Stimulated activated naive CD8-positive, alpha-beta T cell treated with anti-CD3 and anti-CD28 coated beads, Interleukin-15, Interleukin-2, amounts not matched to agents 100 ng/mL and 50 ng/mL, for 24 hours (primary cell): Measurements from ENCODE around the gene FBP2.
"Not testable (repeated sequence)": the region's sequence is repeated elsewhere in the genome, so short reads cannot be mapped to it uniquely, and the experiment has no call there.

Experiments
- H3K27ac Mint-ChIP-seq: one replicate; pipeline ENCODE4 v1.8.0; 2021; ENCODE audit warnings: mild to moderate bottlenecking, mixed read lengths
- H3K27me3 Mint-ChIP-seq: one replicate; pipeline ENCODE4 v1.8.0; 2021; ENCODE audit warnings: mixed read lengths
- H3K36me3 Mint-ChIP-seq: one replicate; pipeline ENCODE4 v1.8.0; 2021; ENCODE audit warnings: low read depth, mixed read lengths
- H3K4me1 Mint-ChIP-seq: one replicate; pipeline ENCODE4 v1.8.0; 2021; ENCODE audit warnings: low read depth, mixed read lengths
- H3K4me3 Mint-ChIP-seq: one replicate; pipeline ENCODE4 v1.8.0; 2021; ENCODE audit warnings: mild to moderate bottlenecking, mixed read lengths
- H3K9me3 Mint-ChIP-seq: one replicate; pipeline ENCODE4 v1.8.0; 2021; ENCODE audit warnings: mixed read lengths

The FBP2 gene

GRCh38 chr9:94560237-94560636, 33.4 kb downstream of the FBP2 start:
- Mint-ChIP-seq H3K9me3 (no peaks in the 10 kb centered on the region), H3K36me3 (no peaks in the 10 kb centered on the region)

GRCh38 chr9:94557376-94557775, 36.2 kb downstream of the FBP2 start:
- H3K4me1 Mint-ChIP-seq = peaks cover 3% of the 10 kb centered on the region
- no peak overlapping the region for H3K27ac Mint-ChIP-seq
- no peaks in the 10 kb centered on the region for H3K9me3 Mint-ChIP-seq
- H3K4me3 Mint-ChIP-seq = no peak overlapping the region
- no peaks in the 10 kb centered on the region for H3K36me3 Mint-ChIP-seq
- peaks cover 13% of the 10 kb centered on the region for H3K27me3 Mint-ChIP-seq

More at GRCh38 chr9:94560237-94560636, 33.4 kb downstream of the FBP2 start:
- peaks cover 24% of the 10 kb centered on the region for H3K27me3 Mint-ChIP-seq
- H3K4me1 Mint-ChIP-seq = peaks cover 3% of the 10 kb centered on the region
- no peak overlapping the region for H3K27ac Mint-ChIP-seq
- H3K4me3 Mint-ChIP-seq = no peak overlapping the region

- Mint-ChIP-seq H3K27ac (no peak within 1 kb of the TSS), H3K4me1 (no peaks in the 10 kb centered on the region), H3K36me3 (no peaks in the 10 kb centered on the region), H3K27me3 (peaks cover 29% of the 10 kb centered on the region), H3K9me3 (no peaks in the 10 kb centered on the region), H3K4me3 (no peak within 1 kb of the TSS)
Measured at GRCh38 chr9:94554439-94555331, 38.9 kb downstream of the FBP2 start, which contains the start of gene PCAT7. Gene PCAT7, plus strand, starts transcription at chr9:94555083.

GRCh38 chr9:94554078-94554438, 39.6 kb downstream of the FBP2 start:
- Mint-ChIP-seq H3K9me3 (no peaks in the 10 kb centered on the region), H3K27ac (no peak overlapping the region), H3K27me3 (peaks cover 33% of the 10 kb centered on the region), H3K4me1 (no peaks in the 10 kb centered on the region), H3K36me3 (no peaks in the 10 kb centered on the region), H3K4me3 (no peak overlapping the region)

GRCh38 chr9:94553029-94553938, 40.3 kb downstream of the FBP2 start:
- no peaks in the 10 kb centered on the region for H3K4me1 Mint-ChIP-seq
- H3K36me3 Mint-ChIP-seq = no peaks in the 10 kb centered on the region
- no peak overlapping the region for H3K4me3 Mint-ChIP-seq
- peaks cover 38% of the 10 kb centered on the region for H3K27me3 Mint-ChIP-seq
- no peak overlapping the region for H3K27ac Mint-ChIP-seq
- no peaks in the 10 kb centered on the region for H3K9me3 Mint-ChIP-seq

- H3K36me3 Mint-ChIP-seq = no peaks in the 10 kb centered on the region
- H3K4me3 Mint-ChIP-seq = no peak overlapping the region
- no peak overlapping the region for H3K27ac Mint-ChIP-seq
- H3K4me1 Mint-ChIP-seq = no peaks in the 10 kb centered on the region
- peaks cover 34% of the 10 kb centered on the region for H3K27me3 Mint-ChIP-seq
- no peaks in the 10 kb centered on the region for H3K9me3 Mint-ChIP-seq
Measured at GRCh38 chr9:94545940-94546339, 47.7 kb downstream of the FBP2 start.

- not testable (repeated sequence) for H3K4me1 Mint-ChIP-seq, H3K4me3 Mint-ChIP-seq, H3K27ac Mint-ChIP-seq, H3K36me3 Mint-ChIP-seq, H3K9me3 Mint-ChIP-seq
- peaks cover 26% of the 10 kb centered on the region for H3K27me3 Mint-ChIP-seq
Measured at GRCh38 chr9:94544335-94544734, 49.3 kb downstream of the FBP2 start.

- no peak overlapping the region for H3K27ac Mint-ChIP-seq
- H3K27me3 Mint-ChIP-seq = peaks cover 20% of the 10 kb centered on the region
- H3K4me3 Mint-ChIP-seq = no peak overlapping the region
- no peaks in the 10 kb centered on the region for H3K9me3 Mint-ChIP-seq
- H3K4me1 Mint-ChIP-seq = no peaks in the 10 kb centered on the region
- H3K36me3 Mint-ChIP-seq = no peaks in the 10 kb centered on the region
Measured at GRCh38 chr9:94538908-94539307, 54.7 kb downstream of the FBP2 start.

- Mint-ChIP-seq H3K27ac (no peak overlapping the region), H3K36me3 (no peaks in the 10 kb centered on the region), H3K4me3 (no peak overlapping the region), H3K4me1 (no peaks in the 10 kb centered on the region), H3K9me3 (no peaks in the 10 kb centered on the region), H3K27me3 (peaks cover 21% of the 10 kb centered on the region)
Measured at GRCh38 chr9:94534901-94535300, 58.7 kb downstream of the FBP2 start.

GRCh38 chr9:94533601-94534000, 60.0 kb downstream of the FBP2 start:
- no peaks in the 10 kb centered on the region for H3K36me3 Mint-ChIP-seq
- no peaks in the 10 kb centered on the region for H3K4me1 Mint-ChIP-seq
- no peak overlapping the region for H3K27ac Mint-ChIP-seq
- H3K27me3 Mint-ChIP-seq = peaks cover 21% of the 10 kb centered on the region
- H3K4me3 Mint-ChIP-seq = no peak overlapping the region
- no peaks in the 10 kb centered on the region for H3K9me3 Mint-ChIP-seq

- Mint-ChIP-seq H3K4me3 (no peak overlapping the region), H3K4me1 (no peaks in the 10 kb centered on the region)
Measured at GRCh38 chr9:94533155-94533554, 60.5 kb downstream of the FBP2 start.

GRCh38 chr9:94528886-94529285, 64.7 kb downstream of the FBP2 start:
- no peaks in the 10 kb centered on the region for H3K9me3 Mint-ChIP-seq

More at GRCh38 chr9:94533155-94533554, 60.5 kb downstream of the FBP2 start:
- no peaks in the 10 kb centered on the region for H3K36me3 Mint-ChIP-seq
- H3K27ac Mint-ChIP-seq = no peak overlapping the region
- no peaks in the 10 kb centered on the region for H3K9me3 Mint-ChIP-seq
- peaks cover 21% of the 10 kb centered on the region for H3K27me3 Mint-ChIP-seq

GRCh38 chr9:94526951-94527350, 66.7 kb downstream of the FBP2 start:
- Mint-ChIP-seq H3K27me3 (peaks cover 11% of the 10 kb centered on the region), H3K27ac (no peak overlapping the region), H3K4me3 (no peak overlapping the region), H3K9me3 (no peaks in the 10 kb centered on the region), H3K4me1 (no peaks in the 10 kb centered on the region), H3K36me3 (no peaks in the 10 kb centered on the region)

More at GRCh38 chr9:94528886-94529285, 64.7 kb downstream of the FBP2 start:
- Mint-ChIP-seq H3K27ac (no peak overlapping the region), H3K36me3 (no peaks in the 10 kb centered on the region), H3K4me1 (no peaks in the 10 kb centered on the region), H3K4me3 (no peak overlapping the region), H3K27me3 (peaks cover 17% of the 10 kb centered on the region)

- H3K4me1 Mint-ChIP-seq = no peaks in the 10 kb centered on the region
- no peak overlapping the region for H3K4me3 Mint-ChIP-seq
- H3K36me3 Mint-ChIP-seq = no peaks in the 10 kb centered on the region
- H3K27ac Mint-ChIP-seq = no peak overlapping the region
- H3K9me3 Mint-ChIP-seq = no peaks in the 10 kb centered on the region
- peaks cover 11% of the 10 kb centered on the region for H3K27me3 Mint-ChIP-seq
Measured at GRCh38 chr9:94526271-94526670, 67.4 kb downstream of the FBP2 start.

- Mint-ChIP-seq H3K4me3 (no peak overlapping the region), H3K36me3 (no peaks in the 10 kb centered on the region), H3K9me3 (no peaks in the 10 kb centered on the region), H3K27me3 (peaks cover 8% of the 10 kb centered on the region), H3K4me1 (no peaks in the 10 kb centered on the region), H3K27ac (no peak overlapping the region)
Measured at GRCh38 chr9:94525396-94526035, 68.1 kb downstream of the FBP2 start.
